K562 (cell line): ENCODE data around the gene NAV2. TPM values are rescaled to one million over a fixed set of nuclear protein-coding genes. Genes with fewer than 3 reads are reported as not detected.
A peak's percentile ranks its signal among the peaks of the same experiment; 100 is the strongest.

Experiments
- ATF1 ChIP-seq, 2 experiments: fragments of 450-650 bp in 1 of 2; IDR thresholded peaks; 2 replicates each; pipeline ENCODE4 v1.6.1; 2016; ENCODE audit warnings: missing compliant biosample characterization in 1 of 2, missing genetic modification characterization in 1 of 2
- CTCF ChIP-seq, 3 experiments: IDR thresholded peaks in 2 of 3; conservative IDR thresholded peaks in 1 of 3; 2 replicates each; pipeline ENCODE4 v1.5.1; 2011 to 2012; ENCODE audit warnings: low read length in 3 of 3, mild to moderate bottlenecking in 3 of 3, control low read depth in 2 of 3, improper control_type of control experiment in 1 of 3, inconsistent platforms in 1 of 3, low read depth in 1 of 3, mixed read lengths in 1 of 3, moderate library complexity in 1 of 3; ENCODE audit not compliant: insufficient read depth in 2 of 3
- ELF4 ChIP-seq: fragments of 450-650 bp; formaldehyde crosslinking; IDR thresholded peaks from 2 replicates; pipeline ENCODE4 v1.4.0; 2022; ENCODE audit warnings: missing genetic modification characterization
- ETS1 ChIP-seq: conservative IDR thresholded peaks from 2 replicates; pipeline ENCODE4 v1.6.1; 2011; ENCODE audit warnings: low read depth, mild to moderate bottlenecking, low read length; ENCODE audit not compliant: control insufficient read depth
- HNRNPUL1 ChIP-seq: fragments of 200-400 bp; formaldehyde crosslinking; IDR thresholded peaks from 2 replicates; pipeline ENCODE4 v1.6.1; 2017; ENCODE audit warnings: low read length
- LCOR ChIP-seq: sonication (generic); formaldehyde crosslinking; IDR thresholded peaks from 2 replicates; pipeline ENCODE4 v1.8.0; 2022; ENCODE audit warnings: mild to moderate bottlenecking, missing genetic modification reagents
- MXD1 ChIP-seq: fragments of 250-450 bp; sonication (Bioruptor Pico); IDR thresholded peaks from 2 replicates; pipeline ENCODE4 v1.8.0; 2021; ENCODE audit warnings: borderline replicate concordance, mild to moderate bottlenecking, moderate library complexity; ENCODE audit not compliant: poor library complexity, severe bottlenecking
- NEUROD1 ChIP-seq: fragments of 150-350 bp; IDR thresholded peaks from 2 replicates; pipeline ENCODE4 v1.6.1; 2014; ENCODE audit warnings: borderline replicate concordance, low read length, low read depth; ENCODE audit not compliant: partially characterized antibody
- PKNOX1 ChIP-seq: fragments of 450-650 bp; IDR thresholded peaks from 2 replicates; pipeline ENCODE4 v1.6.1; 2016
- RNF2 ChIP-seq: sonication (generic); IDR thresholded peaks from 2 replicates; pipeline ENCODE4 v1.6.1; 2016
- RNF219 ChIP-seq: fragments of 250-450 bp; sonication (Bioruptor Pico); IDR thresholded peaks from 2 replicates; pipeline ENCODE4 v1.5.0; 2022; ENCODE audit warnings: mild to moderate bottlenecking
- TRIM25 ChIP-seq: fragments of 450-650 bp; IDR thresholded peaks from 2 replicates; pipeline ENCODE4 v1.7.0; 2016; ENCODE audit warnings: borderline replicate concordance
- VEZF1 ChIP-seq: fragments of 200-800 bp; sonication (Bioruptor generic); IDR thresholded peaks from 2 replicates; pipeline ENCODE4 v1.6.1; 2017; ENCODE audit warnings: missing genetic modification characterization, missing compliant biosample characterization
- ZC3H11A ChIP-seq: IDR thresholded peaks from 2 replicates; pipeline ENCODE4 v1.6.1; 2012; ENCODE audit warnings: low read depth, low read length, improper control_type of control experiment
- ZC3H4 ChIP-seq: sonication (generic); formaldehyde crosslinking; IDR thresholded peaks from 2 replicates; pipeline ENCODE4 v1.9.0; 2021; ENCODE audit warnings: missing genetic modification reagents, borderline replicate concordance
- ZNF212 ChIP-seq: fragments of 450-650 bp; formaldehyde crosslinking; IDR thresholded peaks from 2 replicates; pipeline ENCODE4 v1.4.0; 2020; ENCODE audit warnings: mild to moderate bottlenecking
- polyA plus RNA-seq, 8 experiments: library from polyadenylated mRNA; depleted of rRNA in 4 of 8; stranded (reverse) in 5 of 8; unstranded in 3 of 8; fragments of >200 nt; fragmentation: Nextera tagmentation in 2 of 8; fragmentation: Illumina TruSeq in 1 of 8; extraction: Ambion mirVana in 2 of 8; extraction: Trizol in 1 of 8; gene quantifications; 2 replicates each; pipeline versions ENCODE4 v1.2.1 to v1.2.3, GENCODE V29; 2011 to 2014; ENCODE audit warnings: inconsistent platforms in 1 of 8, missing spikeins in 1 of 8
- total RNA-seq, 7 experiments: library from RNA; depleted of rRNA in 6 of 7; stranded (reverse); fragments of >200 nt in 6 of 7; fragmentation: Illumina TruSeq in 2 of 7; extraction: Trizol in 2 of 7; gene quantifications; 2 replicates each; pipeline versions ENCODE4 v1.2.1 to v1.2.3, GENCODE V29; 2011 to 2021; ENCODE audit warnings: low replicate concordance in 1 of 7

NAV2 gene
- total and polyA plus RNA-seq, 9 of the 15 experiments (the other 6 are each of a cell fraction or from before 2014, with no cell fraction given), result 0.03 to 0.35 (median 0.05) TPM

GRCh38 chr11:19980957-19981669 lies 268.5 kb downstream of the NAV2 start (continued):
- TF ChIP-seq TRIM25 (no peak), CTCF (IDR thresholded peaks at IDR 0.05 in 2 of 3, conservative IDR thresholded peaks at IDR 0.05 in 1 of 3; ENCODE audit: insufficient read depth in 2 of 3, low read depth in 1 of 3, low read length in 3 of 3) (no peak), RNF2 (peak; percentile 22; the same call in 1 of the 2 replicates), ETS1 (no peak), LCOR (CRISPR knock-in tag) (no peak), MXD1 (CRISPR knock-in tag) (no peak), VEZF1 (CRISPR knock-in tag) (peak; percentile 34; the same call in 1 of the 2 replicates), NEUROD1 (peak; percentile 11), ZNF212 (CRISPR knock-in tag) (0 out of 2 replicates have a peak, but pooled peaks have one; percentile 22), ZC3H4 (no peak), ATF1 (CRISPR knock-in tag; IDR thresholded peaks at IDR 0.05) (no peak), ATF1 (tag; IDR thresholded peaks at IDR 0.05) (peak; percentile 42; the same call in 1 of the 2 replicates), HNRNPUL1 (no peak), PKNOX1 (peak; percentile 16; the same call in 1 of the 2 replicates), ZC3H11A (no peak), ELF4 (peak; percentile 83), RNF219 (no peak)
